Smooth muscle cell (in vitro differentiated cells): ENCODE results near the gene TNRC6C. TPM values are rescaled to one million over a fixed set of nuclear protein-coding genes. Genes with fewer than 3 reads are reported as not detected.

Experiments used
- DNase-seq: peaks from one replicate; lab custom pipeline; 2025; ENCODE audit not compliant: unreplicated experiment; lab: John Stamatoyannopoulos, UW
- H2AFZ ChIP-seq: fragments of 200-600 bp; sonication (generic); 2 replicates; pipeline ENCODE4 v1.6.0; 2016; ENCODE audit warnings: antibody characterized with exemption, low read depth, mild to moderate bottlenecking
- H3F3A ChIP-seq: fragments of 200-600 bp; sonication (generic); 2 replicates; pipeline ENCODE4 v1.6.0; 2017; ENCODE audit warnings: antibody characterized with exemption, low read depth
- H3K27ac ChIP-seq: fragments of 200-600 bp; sonication (generic); 2 replicates; pipeline ENCODE4 v1.5.1; 2016; ENCODE audit warnings: low read depth, mild to moderate bottlenecking
- H3K27me3 ChIP-seq: fragments of 200-600 bp; sonication (generic); 2 replicates; pipeline ENCODE4 v1.6.1; 2016; ENCODE audit warnings: low read depth, mild to moderate bottlenecking
- H3K36me3 ChIP-seq: fragments of 200-600 bp; sonication (generic); 2 replicates; pipeline ENCODE4 v1.5.1; 2016; ENCODE audit warnings: low read depth
- H3K4me1 ChIP-seq: fragments of 200-600 bp; sonication (generic); 2 replicates; pipeline ENCODE4 v1.5.1; 2016; ENCODE audit warnings: low read depth
- H3K4me2 ChIP-seq: fragments of 200-600 bp; sonication (generic); 2 replicates; pipeline ENCODE4 v1.6.0; 2016; ENCODE audit warnings: mild to moderate bottlenecking
- H3K4me3 ChIP-seq: fragments of 200-600 bp; sonication (generic); 2 replicates; pipeline ENCODE4 v1.5.1; 2016; ENCODE audit warnings: mild to moderate bottlenecking
- H3K79me2 ChIP-seq: fragments of 200-600 bp; sonication (generic); 2 replicates; pipeline ENCODE4 v1.6.0; 2016; ENCODE audit warnings: low read depth, mild to moderate bottlenecking
- H3K9ac ChIP-seq: fragments of 200-600 bp; sonication (generic); 2 replicates; pipeline ENCODE4 v1.6.0; 2016; ENCODE audit warnings: low read depth
- H3K9me3 ChIP-seq: fragments of 200-600 bp; sonication (generic); replicated peaks from 2 replicates; pipeline ENCODE4 v1.5.1; 2016; ENCODE audit warnings: low read depth
- H4K20me1 ChIP-seq: fragments of 200-600 bp; sonication (generic); 2 replicates; pipeline ENCODE4 v1.6.0; 2016; ENCODE audit warnings: low read depth
- CTCF ChIP-seq: fragments of 200-600 bp; sonication (generic); IDR thresholded peaks from 2 replicates; pipeline ENCODE4 v1.5.1; 2017; ENCODE audit warnings: borderline replicate concordance, mild to moderate bottlenecking, antibody characterized with exemption; ENCODE audit not compliant: insufficient read depth, poor library complexity, severe bottlenecking
- WGBS: methylation state at CpG from one replicate; pipeline ENCODE4 v1.1.7; 2016; ENCODE audit warnings: low lambda C conversion rate; 5-methylcytosine and 5-hydroxymethylcytosine counted together
- polyA plus RNA-seq: library from polyadenylated mRNA; unstranded; fragments of >200 nt; fragmentation: Nextera tagmentation; extraction: Ambion mirVana; gene quantifications from 2 replicates; pipeline ENCODE4 v1.2.1, GENCODE V29; 2016
- small RNA-seq: library from RNA; depleted of rRNA; stranded (forward); fragments of <200 nt; gene quantifications from one replicate; pipeline ENCODE3, GENCODE V24; 2014
- total RNA-seq: library from RNA; depleted of rRNA; stranded (reverse); fragments of >200 nt; gene quantifications from 2 replicates; pipeline ENCODE4 v1.2.3, GENCODE V29; 2014

Gene TNRC6C
- total and polyA plus RNA-seq, 2 experiments from 2014 or later, result 2.4 to 3.9 TPM

- Histone ChIP-seq H3K9me3 (no peaks in the 10 kb centered on the region), H3K4me3 (no peak overlapping the region), H3F3A (no peaks in the 10 kb centered on the region), H3K79me2 (no peaks in the 10 kb centered on the region), H3K4me2 (no peak overlapping the region), H3K9ac (no peak overlapping the region), H4K20me1 (no peaks in the 10 kb centered on the region), H3K27me3 (no peaks in the 10 kb centered on the region), H3K4me1 (no peaks in the 10 kb centered on the region), H2AFZ (no peak overlapping the region), H3K27ac (no peak overlapping the region), H3K36me3 (no peaks in the 10 kb centered on the region)
- WGBS, result 89% methylated on average over 14 of the region's 14 CpGs
- DNase-seq, result no peak
- TF ChIP-seq CTCF, result no peak
These were observed 189.9 kb downstream of the TNRC6C start for GRCh38 chr17:78148286-78149016.

- Histone ChIP-seq H3K79me2 (no peaks in the 10 kb centered on the region), H3K4me2 (no peak overlapping the region), H3K36me3 (no peaks in the 10 kb centered on the region), H3F3A (no peaks in the 10 kb centered on the region), H3K4me3 (no peak overlapping the region), H3K9ac (no peak overlapping the region), H2AFZ (no peak overlapping the region), H3K9me3 (no peaks in the 10 kb centered on the region), H3K27ac (no peak overlapping the region), H3K27me3 (no peaks in the 10 kb centered on the region), H3K4me1 (no peaks in the 10 kb centered on the region), H4K20me1 (no peaks in the 10 kb centered on the region)
- WGBS, result 64% methylated on average over 7 of the region's 7 CpGs
- TF ChIP-seq CTCF, result no peak
- DNase-seq, result no peak
These were observed 193.1 kb downstream of the TNRC6C start for GRCh38 chr17:78151514-78152008.

DNA sequence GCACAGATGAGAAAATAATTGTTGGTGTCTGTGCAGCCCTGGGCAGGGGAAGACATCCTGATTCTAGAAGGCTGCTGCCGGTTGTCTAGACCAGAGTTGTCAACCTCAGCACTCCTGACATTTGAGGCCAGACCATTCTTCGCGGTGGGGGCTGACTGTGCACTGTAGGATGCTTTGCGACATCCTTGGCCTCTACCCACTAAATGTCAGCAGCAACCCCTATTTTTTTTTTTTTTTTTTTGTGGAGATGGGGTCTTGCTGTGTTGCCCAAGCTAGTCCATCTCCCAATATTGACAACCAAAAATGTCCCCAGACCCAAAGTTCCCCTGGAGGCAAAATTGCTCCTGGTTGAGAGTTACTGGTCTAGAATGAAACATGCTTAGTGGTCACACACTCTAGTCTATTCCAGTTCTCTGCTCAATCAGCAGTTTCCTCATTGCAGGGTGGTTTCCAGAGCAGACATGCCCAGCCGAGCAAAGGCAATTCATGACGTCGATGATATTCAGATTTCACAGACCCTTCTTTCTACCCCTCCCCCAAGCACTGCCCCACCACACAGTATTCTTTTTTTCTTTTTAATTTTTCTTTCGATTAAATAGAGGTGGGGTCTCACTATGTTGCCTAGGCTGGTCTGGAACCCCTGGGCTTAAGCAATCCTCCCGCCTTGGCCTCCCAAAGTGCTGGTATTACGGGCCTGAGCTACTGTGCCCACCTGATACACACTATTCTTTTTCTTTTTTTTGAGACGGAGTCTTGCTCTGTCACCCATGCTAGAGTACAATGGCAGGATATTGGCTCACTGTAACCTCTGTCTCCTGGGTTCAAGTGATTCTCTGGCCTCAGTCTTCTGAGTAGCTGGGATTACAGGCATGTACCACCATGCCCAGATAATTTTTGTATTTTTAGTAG, 196.7 kb downstream of the TNRC6C start:
- no peak for DNase-seq
- Histone ChIP-seq H2AFZ (no peak overlapping the region), H3K4me2 (no peak overlapping the region), H3K9ac (no peak overlapping the region), H3K4me1 (no peaks in the 10 kb centered on the region), H3F3A (peaks cover 4% of the 10 kb centered on the region), H3K79me2 (no peaks in the 10 kb centered on the region), H3K27ac (no peak overlapping the region), H4K20me1 (no peaks in the 10 kb centered on the region), H3K36me3 (no peaks in the 10 kb centered on the region), H3K4me3 (no peak overlapping the region), H3K27me3 (no peaks in the 10 kb centered on the region), H3K9me3 (no peaks in the 10 kb centered on the region)
- 84% methylated on average over 11 of the region's 11 CpGs for WGBS
- TF ChIP-seq CTCF, result no peak

Small RNA genes lying within 50 kb of the gene (small RNA-seq; reads per million reads assigned to genes)
- gene RNU1-80P, result 0.13 reads per million
- gene RNU6-625P, result not detected

Other genes starting within 250 kb of the TNRC6C start
- gene TMC6, start 170.1 kb downstream of the TNRC6C start, total RNA-seq, result 24.1 and 42.2 TPM in 2 replicates
- 40.2 and 65.3 TPM in 2 replicates for gene TMC6, start 170.1 kb downstream of the TNRC6C start, polyA plus RNA-seq
- 0.04 and 0.27 TPM in 2 replicates for gene TMC8, start 172.1 kb downstream of the TNRC6C start, total RNA-seq
- gene TMC8, start 172.1 kb downstream of the TNRC6C start, polyA plus RNA-seq, result 0.38 and 1.2 TPM in 2 replicates
- not detected in 2 replicates for gene C17orf99, start 187.7 kb downstream of the TNRC6C start, total RNA-seq
- 0.29 and 1.7 TPM in 2 replicates for gene C17orf99, start 187.7 kb downstream of the TNRC6C start, polyA plus RNA-seq
- gene SYNGR2, start 209.9 kb downstream of the TNRC6C start, total RNA-seq, result 55.3 and 64.7 TPM in 2 replicates
- gene SYNGR2, start 209.9 kb downstream of the TNRC6C start, polyA plus RNA-seq, result 46.1 and 136 TPM in 2 replicates
- gene TK1, start 228.3 kb downstream of the TNRC6C start, total RNA-seq, result 20.0 and 20.9 TPM in 2 replicates
- 53.7 and 72.7 TPM in 2 replicates for gene TK1, start 228.3 kb downstream of the TNRC6C start, polyA plus RNA-seq
- gene AFMID, start 228.7 kb downstream of the TNRC6C start, total RNA-seq, result 63.7 and 64.9 TPM in 2 replicates
- 10.0 and 23.0 TPM in 2 replicates for gene AFMID, start 228.7 kb downstream of the TNRC6C start, polyA plus RNA-seq